ENCODE results near the gene GTF2F2. TPM values are rescaled to one million over a fixed set of nuclear protein-coding genes. Genes with fewer than 3 reads are reported as not detected.
"Not testable (repeated sequence)": the region's sequence is repeated elsewhere in the genome, so short reads cannot be mapped to it uniquely, and the experiment has no call there.

GTF2F2 gene
- polyA plus RNA-seq, 2 donors: 15.1 to 19.0 TPM

GRCh38 chr13:45168555-45168930 lies 48.2 kb downstream of the GTF2F2 start:
- Histone ChIP-seq H3K36me3 (ENCODE audit: control insufficient read depth in 2 of 2, insufficient read depth in 2 of 2, low read length in 1 of 2) (peaks cover 0 to 3% of the 10 kb centered on the region in 2 donors), H3K27ac (ENCODE audit: low read depth in 2 of 2, low read length in 1 of 2) (peak overlapping the region; percentile 70 to 84), H3K4me3 (ENCODE audit: low read depth in 1 of 2, low read length in 2 of 2) (no peak overlapping the region), H3K9me3 (ENCODE audit: control insufficient read depth in 2 of 2, insufficient read depth in 1 of 2, low read depth in 1 of 2, low read length in 1 of 2) (no peaks in the 10 kb centered on the region), H3K27me3 (ENCODE audit: control insufficient read depth in 1 of 2, insufficient read depth in 2 of 2, low read length in 2 of 2) (no peaks in the 10 kb centered on the region), H3K4me1 (ENCODE audit: control insufficient read depth in 2 of 2, insufficient read depth in 2 of 2, low read length in 1 of 2) (peaks cover 0 to 4% of the 10 kb centered on the region in 2 donors)
- 40 to 45% methylated on average over 2 of the region's 2 CpGs for WGBS, 2 donors

- H3K27me3 ChIP-seq (ENCODE audit: control insufficient read depth in 1 of 2, insufficient read depth in 2 of 2, low read length in 2 of 2): no peaks in the 10 kb centered on the region
- no peaks in the 10 kb centered on the region for H3K9me3 ChIP-seq (ENCODE audit: control insufficient read depth in 2 of 2, insufficient read depth in 1 of 2, low read depth in 1 of 2, low read length in 1 of 2)
- no peak overlapping the region for H3K4me3 ChIP-seq (ENCODE audit: low read depth in 1 of 2, low read length in 2 of 2)
- H3K27ac ChIP-seq (ENCODE audit: low read depth in 2 of 2, low read length in 1 of 2): no peak overlapping the region
- H3K4me1 ChIP-seq (ENCODE audit: control insufficient read depth in 2 of 2, insufficient read depth in 2 of 2, low read length in 1 of 2): no peaks in the 10 kb centered on the region
- H3K36me3 ChIP-seq (ENCODE audit: control insufficient read depth in 2 of 2, insufficient read depth in 2 of 2, low read length in 1 of 2): no peaks in the 10 kb centered on the region
Measured at GRCh38 chr13:45174478-45174877, 54.2 kb downstream of the GTF2F2 start.

- no peaks in the 10 kb centered on the region for H3K4me1 ChIP-seq (ENCODE audit: control insufficient read depth in 2 of 2, insufficient read depth in 2 of 2, low read length in 1 of 2)
- H3K4me3 ChIP-seq (ENCODE audit: low read depth in 1 of 2, low read length in 2 of 2): no peak overlapping the region
- no peaks in the 10 kb centered on the region for H3K9me3 ChIP-seq (ENCODE audit: control insufficient read depth in 2 of 2, insufficient read depth in 1 of 2, low read depth in 1 of 2, low read length in 1 of 2)
- H3K27ac ChIP-seq (ENCODE audit: low read depth in 2 of 2, low read length in 1 of 2): no peak overlapping the region
- H3K27me3 ChIP-seq (ENCODE audit: control insufficient read depth in 1 of 2, insufficient read depth in 2 of 2, low read length in 2 of 2): no peaks in the 10 kb centered on the region
- 70 to 73% methylated on average over 3 of the region's 3 CpGs for WGBS, 2 donors
- H3K36me3 ChIP-seq (ENCODE audit: control insufficient read depth in 2 of 2, insufficient read depth in 2 of 2, low read length in 1 of 2): no peaks in the 10 kb centered on the region
Measured at GRCh38 chr13:45178349-45179162, 58.2 kb downstream of the GTF2F2 start.

GRCh38 chr13:45179428-45179827 lies 59.1 kb downstream of the GTF2F2 start:
- H3K27me3 ChIP-seq (ENCODE audit: control insufficient read depth in 1 of 2, insufficient read depth in 2 of 2, low read length in 2 of 2): no peaks in the 10 kb centered on the region
- no peaks in the 10 kb centered on the region for H3K9me3 ChIP-seq (ENCODE audit: control insufficient read depth in 2 of 2, insufficient read depth in 1 of 2, low read depth in 1 of 2, low read length in 1 of 2)
- no peak overlapping the region for H3K27ac ChIP-seq (ENCODE audit: low read depth in 2 of 2, low read length in 1 of 2)
- no peaks in the 10 kb centered on the region for H3K36me3 ChIP-seq (ENCODE audit: control insufficient read depth in 2 of 2, insufficient read depth in 2 of 2, low read length in 1 of 2)
- no peaks in the 10 kb centered on the region for H3K4me1 ChIP-seq (ENCODE audit: control insufficient read depth in 2 of 2, insufficient read depth in 2 of 2, low read length in 1 of 2)
- H3K4me3 ChIP-seq (ENCODE audit: low read depth in 1 of 2, low read length in 2 of 2): no peak overlapping the region

GRCh38 chr13:45180303-45180702 lies 60.0 kb downstream of the GTF2F2 start:
- Histone ChIP-seq H3K9me3 (ENCODE audit: control insufficient read depth in 2 of 2, insufficient read depth in 1 of 2, low read depth in 1 of 2, low read length in 1 of 2) (no peaks in the 10 kb centered on the region), H3K27me3 (ENCODE audit: control insufficient read depth in 1 of 2, insufficient read depth in 2 of 2, low read length in 2 of 2) (no peaks in the 10 kb centered on the region), H3K4me3 (ENCODE audit: low read depth in 1 of 2, low read length in 2 of 2) (no peak overlapping the region), H3K36me3 (ENCODE audit: control insufficient read depth in 2 of 2, insufficient read depth in 2 of 2, low read length in 1 of 2) (no peaks in the 10 kb centered on the region), H3K4me1 (ENCODE audit: control insufficient read depth in 2 of 2, insufficient read depth in 2 of 2, low read length in 1 of 2) (no peaks in the 10 kb centered on the region), H3K27ac (ENCODE audit: low read depth in 2 of 2, low read length in 1 of 2) (no peak overlapping the region)
- 81 to 90% methylated on average over 3 of the region's 3 CpGs for WGBS, 2 donors

GRCh38 chr13:45180713-45181601 lies 60.6 kb downstream of the GTF2F2 start:
- Histone ChIP-seq H3K27ac (ENCODE audit: low read depth in 2 of 2, low read length in 1 of 2) (no peak overlapping the region), H3K4me3 (ENCODE audit: low read depth in 1 of 2, low read length in 2 of 2) (no peak overlapping the region), H3K27me3 (ENCODE audit: control insufficient read depth in 1 of 2, insufficient read depth in 2 of 2, low read length in 2 of 2) (no peaks in the 10 kb centered on the region), H3K9me3 (ENCODE audit: control insufficient read depth in 2 of 2, insufficient read depth in 1 of 2, low read depth in 1 of 2, low read length in 1 of 2) (no peaks in the 10 kb centered on the region), H3K36me3 (ENCODE audit: control insufficient read depth in 2 of 2, insufficient read depth in 2 of 2, low read length in 1 of 2) (no peaks in the 10 kb centered on the region), H3K4me1 (ENCODE audit: control insufficient read depth in 2 of 2, insufficient read depth in 2 of 2, low read length in 1 of 2) (no peaks in the 10 kb centered on the region)
- 87 to 88% methylated on average over 7 of the region's 7 CpGs for WGBS, 2 donors

GRCh38 chr13:45184693-45185092 lies 64.4 kb downstream of the GTF2F2 start:
- H3K4me3 ChIP-seq (ENCODE audit: low read depth in 1 of 2, low read length in 2 of 2): no peak overlapping the region
- no peaks in the 10 kb centered on the region for H3K9me3 ChIP-seq (ENCODE audit: control insufficient read depth in 2 of 2, insufficient read depth in 1 of 2, low read depth in 1 of 2, low read length in 1 of 2)
- 91% methylated on average over 5 of the region's 5 CpGs for WGBS, 2 donors
- no peaks in the 10 kb centered on the region for H3K36me3 ChIP-seq (ENCODE audit: control insufficient read depth in 2 of 2, insufficient read depth in 2 of 2, low read length in 1 of 2)
- no peaks in the 10 kb centered on the region for H3K27me3 ChIP-seq (ENCODE audit: control insufficient read depth in 1 of 2, insufficient read depth in 2 of 2, low read length in 2 of 2)
- H3K4me1 ChIP-seq (ENCODE audit: control insufficient read depth in 2 of 2, insufficient read depth in 2 of 2, low read length in 1 of 2): no peaks in the 10 kb centered on the region
- no peak overlapping the region for H3K27ac ChIP-seq (ENCODE audit: low read depth in 2 of 2, low read length in 1 of 2)

GRCh38 chr13:45185286-45185685 lies 65.0 kb downstream of the GTF2F2 start:
- no peaks in the 10 kb centered on the region for H3K9me3 ChIP-seq (ENCODE audit: control insufficient read depth in 2 of 2, insufficient read depth in 1 of 2, low read depth in 1 of 2, low read length in 1 of 2)
- H3K27ac ChIP-seq (ENCODE audit: low read depth in 2 of 2, low read length in 1 of 2): no peak overlapping the region
- WGBS, 2 donors: 92 to 97% methylated on average over 2 of the region's 2 CpGs
- H3K4me3 ChIP-seq (ENCODE audit: low read depth in 1 of 2, low read length in 2 of 2): no peak overlapping the region
- H3K4me1 ChIP-seq (ENCODE audit: control insufficient read depth in 2 of 2, insufficient read depth in 2 of 2, low read length in 1 of 2): no peaks in the 10 kb centered on the region
- H3K36me3 ChIP-seq (ENCODE audit: control insufficient read depth in 2 of 2, insufficient read depth in 2 of 2, low read length in 1 of 2): no peaks in the 10 kb centered on the region
- no peaks in the 10 kb centered on the region for H3K27me3 ChIP-seq (ENCODE audit: control insufficient read depth in 1 of 2, insufficient read depth in 2 of 2, low read length in 2 of 2)

GRCh38 chr13:45189077-45189476 lies 68.8 kb downstream of the GTF2F2 start:
- H3K36me3 ChIP-seq (ENCODE audit: control insufficient read depth in 2 of 2, insufficient read depth in 2 of 2, low read length in 1 of 2); H3K4me3 ChIP-seq (ENCODE audit: low read depth in 1 of 2, low read length in 2 of 2); H3K27ac ChIP-seq (ENCODE audit: low read depth in 2 of 2, low read length in 1 of 2); H3K4me1 ChIP-seq (ENCODE audit: control insufficient read depth in 2 of 2, insufficient read depth in 2 of 2, low read length in 1 of 2); H3K9me3 ChIP-seq (ENCODE audit: control insufficient read depth in 2 of 2, insufficient read depth in 1 of 2, low read depth in 1 of 2, low read length in 1 of 2); H3K27me3 ChIP-seq (ENCODE audit: control insufficient read depth in 1 of 2, insufficient read depth in 2 of 2, low read length in 2 of 2): not testable (repeated sequence)
- 99% methylated on average over 4 of the region's 4 CpGs for WGBS, 2 donors
